Measurements from ENCODE around the gene RNLS. TPM values are rescaled to one million over a fixed set of nuclear protein-coding genes. Genes with fewer than 3 reads are reported as not detected.

Gene RNLS
- total and polyA plus RNA-seq, 3 donors from 2014 or later = 13.0 to 27.4 (median 27.1) TPM

GRCh38 chr10:88246675-88247074 is 336.4 kb downstream of the RNLS start:
- Histone ChIP-seq H3K4me3 (no peak overlapping the region), H3K27me3 (no peaks in the 10 kb centered on the region), H3K9me3 (no peaks in the 10 kb centered on the region), H3K27ac (no peak overlapping the region), H3K36me3 (ENCODE audit: low read depth, missing control alignments) (no peaks in the 10 kb centered on the region), H3K4me1 (peaks cover 31% of the 10 kb centered on the region)
- TF ChIP-seq CTCF (IDR thresholded peaks at IDR 0.05) (no peak), POLR2A (IDR thresholded peaks at IDR 0.05) (no peak)
- intact Hi-C loops (cut with DNase I; ENCODE audit: low total_unique reads) = no loop called here
- DNase-seq = no peak
- WGBS, 2 donors = 81 to 82% methylated on average over 4 of the region's 4 CpGs

- TF ChIP-seq POLR2A (IDR thresholded peaks at IDR 0.05) (no peak), CTCF (IDR thresholded peaks at IDR 0.05) (no peak)
- Histone ChIP-seq H3K36me3 (ENCODE audit: low read depth, missing control alignments) (no peaks in the 10 kb centered on the region), H3K9me3 (no peaks in the 10 kb centered on the region), H3K27me3 (no peaks in the 10 kb centered on the region), H3K4me1 (peaks cover 31% of the 10 kb centered on the region), H3K4me3 (no peak overlapping the region), H3K27ac (peak overlapping the region in 1 of 2 donors; percentile 84)
- WGBS, 2 donors = 36 to 56% methylated on average over 4 of the region's 4 CpGs
- intact Hi-C loops (cut with DNase I; ENCODE audit: low total_unique reads) = no loop called here
- DNase-seq = peak; percentile 32
Measured at GRCh38 chr10:88245974-88246511, 337.1 kb downstream of the RNLS start.

GRCh38 chr10:88244781-88245625 is 338.1 kb downstream of the RNLS start:
- intact Hi-C loops (cut with DNase I; ENCODE audit: low total_unique reads) = no loop called here
- 72% methylated on average over 9 of the region's 9 CpGs for WGBS, 2 donors
- H3K4me3 ChIP-seq = no peak overlapping the region

GRCh38 chr10:88243836-88244730 is 339.0 kb downstream of the RNLS start:
- H3K4me3 ChIP-seq = no peak overlapping the region
- 30 to 39% methylated on average over 9 to 12 of the region's 12 CpGs for WGBS, 2 donors
- no peaks in the 10 kb centered on the region for H3K27me3 ChIP-seq
- no peaks in the 10 kb centered on the region for H3K9me3 ChIP-seq
- peaks cover 37% of the 10 kb centered on the region for H3K4me1 ChIP-seq
- no peak for TF ChIP-seq POLR2A (IDR thresholded peaks at IDR 0.05)
- no peak for TF ChIP-seq CTCF (IDR thresholded peaks at IDR 0.05)
- peak overlapping the region; percentile 75 to 84 for H3K27ac ChIP-seq
- no peaks in the 10 kb centered on the region for H3K36me3 ChIP-seq (ENCODE audit: low read depth, missing control alignments)
- peak; percentile 90 for DNase-seq
- intact Hi-C loops (cut with DNase I; ENCODE audit: low total_unique reads) = no loop called here

More at GRCh38 chr10:88244781-88245625, 338.1 kb downstream of the RNLS start:
- Histone ChIP-seq H3K27me3 (no peaks in the 10 kb centered on the region), H3K4me1 (peaks cover 31% of the 10 kb centered on the region), H3K27ac (peak overlapping the region; percentile 75 to 84), H3K9me3 (no peaks in the 10 kb centered on the region), H3K36me3 (ENCODE audit: low read depth, missing control alignments) (no peaks in the 10 kb centered on the region)
- TF ChIP-seq POLR2A (IDR thresholded peaks at IDR 0.05) = no peak
- TF ChIP-seq CTCF (IDR thresholded peaks at IDR 0.05) = no peak
- no peak for DNase-seq

Data from testis (tissue), 3 donors.